B cell (primary cell): ENCODE data around the gene TTYH3. TPM values are rescaled to one million over a fixed set of nuclear protein-coding genes. Genes with fewer than 3 reads are reported as not detected.

ENCODE experiments used
- ATAC-seq: fragments of 200-7000 bp; cut with Tn5 transposase; one replicate; pipeline ENCODE4 v1.10.0; 2021; ENCODE audit warnings: low read depth, mild to moderate bottlenecking, moderate number of reproducible peaks, moderate library complexity
- CTCF ChIA-PET: fragments of 350-600 bp; sonication (Branson Sonifier 250); formaldehyde crosslinking; loops from one replicate; lab custom pipeline; 2021; ENCODE audit warnings: antibody characterized with exemption, inconsistent platforms; lab: Charles Lee
- POLR2A ChIA-PET: fragments of 350-600 bp; sonication (Branson Sonifier 250); formaldehyde crosslinking; loops from one replicate; lab custom pipeline; 2021; ENCODE audit warnings: antibody characterized with exemption; lab: Charles Lee
- DNase-seq: peaks from one replicate; pipeline ENCODE4 v3.0.0; 2013
- H2AFZ ChIP-seq: 2 replicates; pipeline ENCODE4 v1.6.1; 2012; ENCODE audit warnings: mild to moderate bottlenecking, low read depth, low read length; ENCODE audit not compliant: insufficient read depth, poor library complexity, severe bottlenecking
- H3K27ac ChIP-seq, 2 donors: 1 replicate in 1 of 2; 2 replicates in 1 of 2; pipeline ENCODE4 v1.5.1; 2012 to 2013; ENCODE audit warnings: low read length in 2 of 2, mild to moderate bottlenecking in 2 of 2, moderate library complexity in 1 of 2
- H3K27me3 ChIP-seq, 4 experiments: fragments of 200-600 bp in 1 of 4; sonication (generic) in 1 of 4; replicated peaks in 1 of 4; 1 replicate in 2 of 4; 2 replicates in 2 of 4; pipeline versions ENCODE4 v1.6.1 to v1.7.0; 2013 to 2016; ENCODE audit warnings: low read length in 3 of 4, mild to moderate bottlenecking in 2 of 4, mixed read lengths in 1 of 4, moderate library complexity in 1 of 4; ENCODE audit not compliant: insufficient read depth in 4 of 4, control insufficient read depth in 3 of 4; ENCODE audit errors: control extremely low read depth in 1 of 4
- H3K36me3 ChIP-seq, 2 experiments: replicated peaks in 1 of 2; 1 replicate in 1 of 2; 2 replicates in 1 of 2; pipeline versions ENCODE4 v1.6.1 to v1.7.1; 2013; ENCODE audit warnings: low read length in 1 of 2; ENCODE audit not compliant: insufficient read depth in 2 of 2, control insufficient read depth in 1 of 2; ENCODE audit errors: control extremely low read depth in 1 of 2, extremely low read depth in 1 of 2
- H3K4me1 ChIP-seq, 2 donors: fragments of 200-600 bp in 1 of 2; sonication (generic) in 1 of 2; 1 replicate in 1 of 2; 2 replicates in 1 of 2; pipeline versions ENCODE4 v1.5.1 to v1.6.1; 2013 to 2017; ENCODE audit warnings: low read length in 2 of 2; ENCODE audit not compliant: control insufficient read depth in 2 of 2, insufficient read depth in 2 of 2
- H3K4me2 ChIP-seq: replicated peaks from 2 replicates; pipeline ENCODE3; 2012; ENCODE audit warnings: mild to moderate bottlenecking, low read depth, low read length; ENCODE audit not compliant: poor library complexity, severe bottlenecking
- H3K4me3 ChIP-seq, 5 experiments: fragments of 200-600 bp in 1 of 5; sonication (generic) in 1 of 5; 1 replicate in 3 of 5; 2 replicates in 2 of 5; pipeline versions ENCODE4 v1.5.1 to v1.7.0; 2011 to 2016; ENCODE audit warnings: low read length in 4 of 5, mild to moderate bottlenecking in 4 of 5, low read depth in 2 of 5, control low read depth in 1 of 5, moderate library complexity in 1 of 5; ENCODE audit not compliant: insufficient read depth in 1 of 5; ENCODE audit errors: control extremely low read depth in 1 of 5, extremely low read depth in 1 of 5
- H3K79me2 ChIP-seq: fragments of 200-600 bp; sonication (generic); one replicate; pipeline ENCODE4 v1.6.0; 2016; ENCODE audit warnings: low read length; ENCODE audit not compliant: control insufficient read depth, insufficient read depth
- H3K9ac ChIP-seq: fragments of 200-600 bp; sonication (generic); 2 replicates; pipeline ENCODE4 v1.6.1; 2017; ENCODE audit warnings: mild to moderate bottlenecking, low read length, moderate library complexity
- H3K9me3 ChIP-seq, 3 donors: one replicate each; pipeline versions ENCODE4 v1.6.1 to v1.7.1; 2013; ENCODE audit warnings: low read length in 2 of 3; ENCODE audit not compliant: control insufficient read depth in 2 of 3, insufficient read depth in 1 of 3; ENCODE audit errors: control extremely low read depth in 1 of 3
- H4K20me1 ChIP-seq: 2 replicates; pipeline ENCODE4 v1.6.0; 2012; ENCODE audit warnings: mild to moderate bottlenecking, low read length; ENCODE audit not compliant: insufficient read depth, control insufficient read depth, poor library complexity, severe bottlenecking
- H3K27ac Mint-ChIP-seq: one replicate; pipeline ENCODE4 v1.8.0; 2021; ENCODE audit warnings: mixed read lengths
- H3K27me3 Mint-ChIP-seq: one replicate; pipeline ENCODE4 v1.8.0; 2021; ENCODE audit warnings: mixed read lengths
- H3K4me1 Mint-ChIP-seq: one replicate; pipeline ENCODE4 v1.8.0; 2021; ENCODE audit warnings: mixed read lengths
- H3K4me3 Mint-ChIP-seq: one replicate; pipeline ENCODE4 v1.8.0; 2021; ENCODE audit warnings: mixed read lengths
- H3K9me3 Mint-ChIP-seq: one replicate; pipeline ENCODE4 v1.8.0; 2022; ENCODE audit warnings: mixed read lengths; ENCODE audit not compliant: insufficient read depth
- EZH2 ChIP-seq: IDR thresholded peaks from 2 replicates; pipeline ENCODE4 v1.6.1; 2012; ENCODE audit warnings: borderline replicate concordance, low read depth, mild to moderate bottlenecking, moderate library complexity, low read length; ENCODE audit not compliant: insufficient read depth, poor library complexity, severe bottlenecking
- WGBS: methylation state at CpG from one replicate; pipeline ENCODE4 v1.1.5; 2013; ENCODE audit warnings: missing lambda C conversion rate; ENCODE audit not compliant: insufficient coverage; 5-methylcytosine and 5-hydroxymethylcytosine counted together
- intact Hi-C: fragments of 100-400 bp; cut with micrococcal nuclease; formaldehyde crosslinking; loops from one replicate; pipeline ENCODE4 v1.10.0; 2022
- polyA plus RNA-seq: library from polyadenylated mRNA; depleted of rRNA; stranded (reverse); fragments of >200 nt; gene quantifications from 2 replicates; pipeline ENCODE4 v1.2.3, GENCODE V29; 2012
- total RNA-seq, 2 donors: library from RNA; stranded (reverse); fragments of 120-200 nt in 1 of 2; gene quantifications; 1 replicate in 1 of 2; 2 replicates in 1 of 2; pipeline versions ENCODE4 v1.2.3 to v1.2.4, GENCODE V29; 2013 to 2022
- TF ChIP-seq, protein P1 (sequence below): fragments of 200-600 bp; IDR thresholded peaks from one replicate; pipeline ENCODE4 v1.8.0; 2022; ENCODE audit warnings: antibody characterized with exemption, mild to moderate bottlenecking

Gene TTYH3
- total and polyA plus RNA-seq, 2 donors (not counting 1 experiment from before 2014, with no cell fraction given): 8.4 to 48.6 TPM

DNA sequence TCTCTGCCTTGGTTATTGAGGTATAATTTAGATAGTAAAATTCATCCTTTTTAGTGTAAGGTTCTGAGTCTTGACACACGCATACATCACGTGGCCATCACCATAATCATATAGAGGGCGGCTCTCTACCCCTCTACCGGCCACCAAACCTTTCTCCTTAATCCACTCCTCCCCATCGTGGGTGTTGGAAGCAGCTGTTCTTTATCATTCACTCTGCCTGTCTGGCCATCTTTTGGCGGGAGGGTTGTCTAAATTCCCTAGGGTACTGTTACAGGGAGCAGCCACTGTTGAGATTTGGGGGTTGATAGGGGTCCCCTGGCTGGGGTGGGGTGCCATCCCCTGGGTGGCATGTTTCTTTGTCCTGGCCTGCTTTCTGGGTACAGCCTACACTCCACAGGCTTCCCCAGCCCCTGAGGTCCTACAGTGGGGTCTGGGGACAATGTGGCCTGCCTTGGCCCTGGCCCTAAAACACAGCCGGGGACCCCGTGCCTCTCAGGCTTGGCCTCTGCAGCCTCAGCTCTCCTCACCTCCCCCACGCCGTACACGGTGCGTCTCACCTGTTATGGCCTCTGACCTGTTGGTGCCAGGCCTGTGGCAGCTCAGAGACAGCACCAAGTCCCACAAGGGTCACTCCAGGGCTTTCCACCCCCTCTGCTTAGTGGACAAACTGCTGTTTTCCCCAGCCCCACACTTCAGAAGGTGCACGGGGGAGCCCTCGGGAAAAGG lies 73.7 kb downstream of the TTYH3 start:
- Histone ChIP-seq H3K4me3 (no peak overlapping the region), H3K9ac (no peak overlapping the region), H3K9me3 (peaks cover 0 to 1% (median 0%) of the 10 kb centered on the region in 3 donors), H4K20me1 (no peaks in the 10 kb centered on the region), H2AFZ (no peak overlapping the region), H3K79me2 (peaks cover 3% of the 10 kb centered on the region), H3K4me2 (no peak overlapping the region), H3K27me3 (peaks cover 0 to 4% (median 0%) of the 10 kb centered on the region in 4 experiments), H3K4me1 (peaks cover 20 to 21% of the 10 kb centered on the region in 2 donors), H3K36me3 (no peaks in the 10 kb centered on the region), H3K27ac (no peak overlapping the region)
- ChIA-PET POLR2A (interaction anchor here (0.5 kb wide), 1 partner anchor 15 kb away, joined by 7 read pairs; no protein-coding TSS in a partner anchor), CTCF (interaction anchor here (0.9 to 7.2 kb wide), 3 partner anchors 9 to 34 kb away, joined by 3 to 128 read pairs (median 3); no protein-coding TSS in a partner anchor)
- DNase-seq (no peak), ATAC-seq (no peak)
- no peak overlapping the region for H3K4me3 Mint-ChIP-seq
- no peaks in the 10 kb centered on the region for H3K27me3 Mint-ChIP-seq
- TF ChIP-seq, protein P1, sequence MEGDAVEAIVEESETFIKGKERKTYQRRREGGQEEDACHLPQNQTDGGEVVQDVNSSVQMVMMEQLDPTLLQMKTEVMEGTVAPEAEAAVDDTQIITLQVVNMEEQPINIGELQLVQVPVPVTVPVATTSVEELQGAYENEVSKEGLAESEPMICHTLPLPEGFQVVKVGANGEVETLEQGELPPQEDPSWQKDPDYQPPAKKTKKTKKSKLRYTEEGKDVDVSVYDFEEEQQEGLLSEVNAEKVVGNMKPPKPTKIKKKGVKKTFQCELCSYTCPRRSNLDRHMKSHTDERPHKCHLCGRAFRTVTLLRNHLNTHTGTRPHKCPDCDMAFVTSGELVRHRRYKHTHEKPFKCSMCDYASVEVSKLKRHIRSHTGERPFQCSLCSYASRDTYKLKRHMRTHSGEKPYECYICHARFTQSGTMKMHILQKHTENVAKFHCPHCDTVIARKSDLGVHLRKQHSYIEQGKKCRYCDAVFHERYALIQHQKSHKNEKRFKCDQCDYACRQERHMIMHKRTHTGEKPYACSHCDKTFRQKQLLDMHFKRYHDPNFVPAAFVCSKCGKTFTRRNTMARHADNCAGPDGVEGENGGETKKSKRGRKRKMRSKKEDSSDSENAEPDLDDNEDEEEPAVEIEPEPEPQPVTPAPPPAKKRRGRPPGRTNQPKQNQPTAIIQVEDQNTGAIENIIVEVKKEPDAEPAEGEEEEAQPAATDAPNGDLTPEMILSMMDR: no peak
- no peak for TF ChIP-seq EZH2
- H3K9me3 Mint-ChIP-seq: no peaks in the 10 kb centered on the region
- intact Hi-C loops: no loop called here
- H3K27ac Mint-ChIP-seq: no peak overlapping the region
- peaks cover 18% of the 10 kb centered on the region for H3K4me1 Mint-ChIP-seq
- WGBS: 98% methylated on average over 9 of the region's 14 CpGs

DNA sequence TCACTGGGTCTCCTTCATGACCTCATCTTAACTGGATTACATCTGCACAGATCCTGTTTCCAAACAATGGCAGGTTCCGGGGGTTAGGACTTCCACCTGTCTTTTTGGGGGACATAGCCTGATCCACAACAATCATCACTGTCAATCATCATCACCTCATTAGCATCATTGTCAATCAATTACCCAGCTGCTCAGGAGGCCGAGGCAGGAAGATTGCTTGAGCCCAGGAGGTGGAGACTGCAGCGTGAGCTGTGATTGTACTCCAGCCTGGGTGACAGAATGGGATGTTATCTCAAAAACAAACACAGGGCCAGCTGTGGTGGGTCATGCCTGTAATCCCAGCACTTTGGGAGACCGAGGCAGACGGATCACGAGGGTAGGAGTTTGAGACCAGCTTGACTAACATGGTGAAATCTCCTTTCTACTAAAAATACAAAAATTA lies 74.9 kb downstream of the TTYH3 start:
- Histone ChIP-seq H3K9ac (no peak overlapping the region), H3K4me2 (no peak overlapping the region), H4K20me1 (no peaks in the 10 kb centered on the region), H3K36me3 (no peaks in the 10 kb centered on the region), H3K79me2 (peaks cover 3% of the 10 kb centered on the region), H3K27ac (no peak overlapping the region), H3K27me3 (no peaks in the 10 kb centered on the region), H3K4me1 (peaks cover 29 to 33% of the 10 kb centered on the region in 2 donors), H3K9me3 (peaks cover 0 to 9% (median 0%) of the 10 kb centered on the region in 3 donors), H3K4me3 (no peak overlapping the region), H2AFZ (no peak overlapping the region)
- Mint-ChIP-seq H3K4me1 (peaks cover 28% of the 10 kb centered on the region), H3K27ac (no peak overlapping the region), H3K27me3 (no peaks in the 10 kb centered on the region), H3K4me3 (no peak overlapping the region), H3K9me3 (no peaks in the 10 kb centered on the region)
- no peak for ATAC-seq
- ChIA-PET POLR2A (interaction anchor here (0.6 kb wide), 1 partner anchor 117 kb away, joined by 3 read pairs; no protein-coding TSS in a partner anchor), CTCF (interaction anchor here (0.5 to 7.2 kb wide), 6 partner anchors 12 to 198 kb away, joined by 3 to 128 read pairs (median 4); no protein-coding TSS in a partner anchor)
- DNase-seq: no peak
- WGBS: 46% methylated on average over 2 of the region's 6 CpGs
- intact Hi-C loops: no loop called here
- TF ChIP-seq, protein P1: no peak
- TF ChIP-seq EZH2: no peak
